ENCODE data around the gene STK25.

Gene STK25

DNA sequence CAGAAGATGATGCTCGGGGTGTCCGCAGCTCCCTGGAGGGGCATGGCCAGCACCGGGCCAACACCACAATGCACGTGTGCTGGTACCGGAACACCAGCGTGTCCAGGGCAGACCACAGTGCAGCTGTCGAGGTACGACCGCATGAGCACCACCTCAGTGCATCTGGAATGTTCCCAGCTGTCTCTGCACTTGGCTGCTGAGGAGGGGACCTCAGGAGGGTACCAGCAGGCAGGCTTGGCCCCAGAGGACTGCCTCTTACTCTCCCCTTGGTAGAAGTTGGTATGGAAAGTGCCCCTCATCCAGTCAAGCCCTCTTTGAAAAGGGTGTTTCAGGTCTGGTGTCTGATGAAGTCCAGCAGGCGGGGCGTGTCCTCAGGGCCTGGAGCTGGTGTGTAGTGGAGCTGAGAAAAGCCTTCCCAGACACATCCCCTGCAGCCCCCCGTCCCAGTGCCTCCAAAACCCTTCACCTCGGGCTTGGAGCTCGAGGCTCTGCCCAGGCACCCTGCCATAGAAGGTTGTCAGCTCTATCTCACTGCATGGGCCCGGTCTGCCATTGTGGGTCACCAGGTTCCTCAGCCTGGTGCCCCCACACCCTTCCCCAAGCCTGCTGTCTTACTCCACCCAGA, 16.7 kb downstream of the STK25 start:
- no CpG with 5 or more reads among the region's 15 CpGs for WGBS (ENCODE audit: insufficient coverage, insufficient read length)
- H3K36me3 ChIP-seq (ENCODE audit: control insufficient read depth, insufficient read depth, low read length): peaks cover 21% of the 10 kb centered on the region
- no peak for DNase-seq (ENCODE audit: low read depth, low spot score)
- H3K4me1 ChIP-seq (ENCODE audit: control insufficient read depth, insufficient read depth, low read length): no peaks in the 10 kb centered on the region
- H3K27ac ChIP-seq (ENCODE audit: low read length): no peak overlapping the region
- no peaks in the 10 kb centered on the region for H3K9me3 ChIP-seq (ENCODE audit: control insufficient read depth, insufficient read depth, low read length)
- no peak overlapping the region for H3K4me3 ChIP-seq (ENCODE audit: low read length)
- no peaks in the 10 kb centered on the region for H3K27me3 ChIP-seq (ENCODE audit: control insufficient read depth, insufficient read depth, low read length)

DNA sequence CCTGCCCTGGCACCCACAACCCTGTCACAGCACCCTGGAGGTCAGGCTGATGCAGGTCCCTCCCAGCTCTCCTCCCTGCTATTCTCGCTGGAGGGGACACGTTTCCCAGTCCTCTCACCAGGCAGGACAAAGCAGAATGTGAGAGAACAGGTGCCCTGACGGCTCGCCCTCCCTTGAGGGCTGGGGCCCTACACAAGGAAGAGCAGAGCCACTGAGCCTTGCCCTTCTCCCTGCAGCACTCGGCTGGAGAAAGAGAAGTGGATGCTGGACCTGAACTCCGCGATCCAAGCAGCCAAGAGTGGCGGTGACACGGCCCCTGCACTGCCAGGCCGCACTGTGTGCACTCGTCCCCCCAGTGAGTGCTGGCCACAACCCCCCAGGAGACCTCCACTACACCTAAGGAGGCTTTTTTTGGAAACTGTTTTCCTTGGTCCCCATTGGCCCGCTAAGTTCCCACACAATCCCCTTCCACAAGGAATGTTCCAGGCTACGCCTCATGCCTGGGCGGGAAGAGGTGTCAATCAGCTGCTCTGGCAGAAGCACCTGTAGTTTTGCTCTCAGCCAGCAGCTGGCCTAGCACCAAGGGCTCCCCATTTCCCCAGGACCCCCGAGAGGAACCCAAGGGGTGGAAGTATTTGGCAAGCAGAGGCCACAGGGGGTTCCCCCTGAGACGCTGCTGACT, 17.4 kb downstream of the STK25 start:
- WGBS (ENCODE audit: insufficient coverage, insufficient read length): no CpG with 5 or more reads among the region's 16 CpGs
- Histone ChIP-seq H3K27me3 (ENCODE audit: control insufficient read depth, insufficient read depth, low read length) (no peaks in the 10 kb centered on the region), H3K4me1 (ENCODE audit: control insufficient read depth, insufficient read depth, low read length) (no peaks in the 10 kb centered on the region), H3K4me3 (ENCODE audit: low read length) (no peak overlapping the region), H3K9me3 (ENCODE audit: control insufficient read depth, insufficient read depth, low read length) (no peaks in the 10 kb centered on the region), H3K27ac (ENCODE audit: low read length) (no peak overlapping the region), H3K36me3 (ENCODE audit: control insufficient read depth, insufficient read depth, low read length) (peaks cover 14% of the 10 kb centered on the region)
- DNase-seq (ENCODE audit: low read depth, low spot score): no peak

DNA sequence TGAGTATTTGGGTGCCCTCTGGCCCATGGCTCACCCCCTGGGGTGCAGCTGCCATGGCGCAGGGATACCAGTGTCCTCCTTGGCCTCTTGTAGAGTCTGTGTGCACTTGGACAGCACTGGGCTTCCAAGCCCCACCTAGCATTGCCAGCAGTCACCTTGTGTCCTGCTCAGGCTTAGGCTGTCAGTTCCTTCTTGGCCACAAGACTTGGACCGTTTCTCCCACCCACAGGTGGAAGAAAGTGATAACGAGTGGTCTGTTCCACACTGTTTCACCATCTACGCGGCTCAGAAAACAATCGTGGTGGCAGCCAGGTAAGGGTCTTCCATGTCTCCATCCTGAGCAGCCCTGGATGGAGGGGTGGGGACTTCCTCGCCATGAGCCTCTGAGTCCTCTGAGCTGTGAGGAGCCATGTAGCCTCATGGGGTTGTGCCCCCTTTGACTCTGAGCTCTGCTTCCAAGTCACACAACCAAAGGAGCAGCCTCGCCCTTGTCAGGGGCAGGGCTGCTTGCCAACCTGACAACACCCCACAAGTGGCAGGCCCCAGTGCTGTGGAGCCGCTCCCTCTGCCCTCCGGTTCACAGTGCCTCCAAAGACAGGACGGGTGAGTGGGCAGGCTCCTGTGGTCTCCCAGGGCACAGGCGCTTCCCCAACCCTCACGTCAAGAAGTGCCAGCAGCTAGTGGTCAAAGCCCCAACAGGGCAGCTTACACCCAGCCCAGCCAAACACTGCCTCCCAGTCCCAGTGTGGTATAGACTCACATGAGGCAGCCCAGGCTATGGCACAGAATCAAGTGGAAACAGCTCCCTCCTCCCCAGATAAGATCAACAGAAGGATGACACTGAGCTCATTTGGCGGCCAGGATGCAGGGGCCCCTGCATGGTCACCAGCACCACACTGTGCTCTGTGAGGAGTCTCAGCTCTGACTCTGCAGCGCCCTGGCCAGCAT, 18.4 kb downstream of the STK25 start:
- no peaks in the 10 kb centered on the region for H3K27me3 ChIP-seq (ENCODE audit: control insufficient read depth, insufficient read depth, low read length)
- no peak overlapping the region for H3K27ac ChIP-seq (ENCODE audit: low read length)
- H3K4me1 ChIP-seq (ENCODE audit: control insufficient read depth, insufficient read depth, low read length): no peaks in the 10 kb centered on the region
- H3K4me3 ChIP-seq (ENCODE audit: low read length): no peak overlapping the region
- peaks cover 6% of the 10 kb centered on the region for H3K36me3 ChIP-seq (ENCODE audit: control insufficient read depth, insufficient read depth, low read length)
- H3K9me3 ChIP-seq (ENCODE audit: control insufficient read depth, insufficient read depth, low read length): no peaks in the 10 kb centered on the region
- WGBS (ENCODE audit: insufficient coverage, insufficient read length): no CpG with 5 or more reads among the region's 15 CpGs
- DNase-seq (ENCODE audit: low read depth, low spot score): no peak

DNA sequence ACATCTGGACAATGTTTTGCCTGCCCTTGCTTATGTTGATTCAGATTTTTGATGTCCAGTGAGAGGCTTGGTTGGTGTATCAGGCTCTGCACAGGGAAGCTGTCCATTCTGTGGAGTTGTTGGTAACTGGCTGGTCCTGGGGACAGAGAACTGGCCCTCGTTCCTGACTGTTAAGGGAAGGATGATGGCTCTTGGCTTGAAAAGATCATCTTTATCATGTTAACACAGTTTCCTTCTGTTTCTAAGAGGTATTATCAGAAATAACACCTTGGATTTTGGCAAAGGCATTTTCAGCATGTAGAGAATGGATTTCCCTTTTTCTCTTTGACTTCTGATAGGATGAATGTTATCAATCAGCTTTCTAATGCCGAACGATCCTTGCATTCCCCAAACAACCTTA, 19.3 kb downstream of the STK25 start:
- H3K36me3 ChIP-seq (ENCODE audit: control insufficient read depth, insufficient read depth, low read length): no peaks in the 10 kb centered on the region; the same call in 1 of the 2 replicates
- DNase-seq (ENCODE audit: low read depth, low spot score): no peak
- no CpG with 5 or more reads among the region's 3 CpGs for WGBS (ENCODE audit: insufficient coverage, insufficient read length)

DNA sequence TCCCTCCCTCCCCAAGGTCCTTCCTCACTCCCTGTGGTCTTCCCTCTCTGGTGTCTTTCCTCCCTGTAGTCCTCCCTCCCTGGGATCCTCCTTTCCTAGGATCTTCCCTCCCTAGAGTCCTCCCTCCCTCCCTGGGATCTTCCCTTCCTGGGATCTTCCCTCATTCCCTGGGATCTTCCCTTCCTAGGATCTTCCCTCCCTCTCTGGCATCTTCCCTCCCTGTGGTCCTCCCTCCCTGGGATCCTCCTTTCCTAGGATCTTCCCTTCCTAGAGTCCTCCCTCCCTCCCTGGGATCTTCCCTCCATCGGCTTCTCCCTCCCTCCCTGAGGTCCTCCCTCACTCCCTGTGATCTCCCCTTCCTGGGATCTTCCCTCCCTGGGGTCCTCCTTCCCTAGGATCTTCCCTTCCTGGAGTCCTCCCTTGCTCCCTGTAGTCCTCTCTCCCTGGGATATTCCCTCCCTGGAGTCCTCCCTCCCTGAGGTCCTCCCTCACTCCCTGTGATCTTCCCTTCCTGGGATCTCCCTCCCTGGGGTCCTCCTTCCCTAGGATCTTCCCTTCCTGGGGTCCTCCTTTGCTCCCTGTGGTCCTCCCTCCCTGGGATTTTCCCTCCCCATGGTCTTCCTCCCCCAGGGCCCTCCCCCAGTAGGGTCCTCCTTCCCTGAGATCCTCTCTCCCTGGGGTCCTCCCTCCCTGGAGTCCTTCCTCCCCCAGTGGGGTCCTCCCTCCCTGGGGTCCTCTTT, 23.0 kb downstream of the STK25 start:
- H3K27ac ChIP-seq (ENCODE audit: low read length): no peak overlapping the region
- no CpG with 5 or more reads among the region's 1 CpG for WGBS (ENCODE audit: insufficient coverage, insufficient read length)
- no peaks in the 10 kb centered on the region for H3K9me3 ChIP-seq (ENCODE audit: control insufficient read depth, insufficient read depth, low read length)
- no peaks in the 10 kb centered on the region for H3K4me1 ChIP-seq (ENCODE audit: control insufficient read depth, insufficient read depth, low read length)
- H3K36me3 ChIP-seq (ENCODE audit: control insufficient read depth, insufficient read depth, low read length): no peaks in the 10 kb centered on the region
- no peak for DNase-seq (ENCODE audit: low read depth, low spot score)
- no peaks in the 10 kb centered on the region for H3K27me3 ChIP-seq (ENCODE audit: control insufficient read depth, insufficient read depth, low read length)
- no peak overlapping the region for H3K4me3 ChIP-seq (ENCODE audit: low read length)

More for the DNA sequence above, 19.3 kb downstream of the STK25 start:
- Histone ChIP-seq H3K4me1 (ENCODE audit: control insufficient read depth, insufficient read depth, low read length) (no peaks in the 10 kb centered on the region), H3K4me3 (ENCODE audit: low read length) (no peak overlapping the region), H3K9me3 (ENCODE audit: control insufficient read depth, insufficient read depth, low read length) (no peaks in the 10 kb centered on the region), H3K27me3 (ENCODE audit: control insufficient read depth, insufficient read depth, low read length) (no peaks in the 10 kb centered on the region), H3K27ac (ENCODE audit: low read length) (no peak overlapping the region)

DNA sequence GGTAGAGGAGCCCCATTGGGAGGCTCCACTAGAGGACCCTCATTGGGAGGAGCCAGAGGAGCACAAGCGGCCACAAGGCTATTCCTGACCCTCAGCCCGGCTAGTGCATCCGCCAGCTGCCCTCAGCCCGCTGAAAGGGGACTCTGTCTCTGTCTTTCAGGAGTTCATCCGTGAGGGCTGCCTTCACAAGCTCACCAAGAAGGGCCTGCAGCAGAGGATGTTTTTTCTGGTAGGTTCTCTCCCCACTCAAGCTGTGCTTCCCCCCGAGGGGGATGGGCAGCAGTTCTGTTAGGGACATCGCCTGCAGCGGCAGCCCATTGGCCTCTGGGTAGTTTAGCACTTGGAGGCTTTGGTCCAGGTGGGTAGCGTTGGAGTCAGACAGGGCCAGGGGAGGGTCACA, 25.1 kb downstream of the STK25 start:
- Histone ChIP-seq H3K9me3 (ENCODE audit: control insufficient read depth, insufficient read depth, low read length) (no peaks in the 10 kb centered on the region), H3K36me3 (ENCODE audit: control insufficient read depth, insufficient read depth, low read length) (no peaks in the 10 kb centered on the region), H3K4me3 (ENCODE audit: low read length) (no peak overlapping the region), H3K4me1 (ENCODE audit: control insufficient read depth, insufficient read depth, low read length) (no peaks in the 10 kb centered on the region), H3K27me3 (ENCODE audit: control insufficient read depth, insufficient read depth, low read length) (no peaks in the 10 kb centered on the region), H3K27ac (ENCODE audit: low read length) (no peak overlapping the region)
- WGBS (ENCODE audit: insufficient coverage, insufficient read length): no CpG with 5 or more reads among the region's 9 CpGs
- DNase-seq (ENCODE audit: low read depth, low spot score): no peak

DNA sequence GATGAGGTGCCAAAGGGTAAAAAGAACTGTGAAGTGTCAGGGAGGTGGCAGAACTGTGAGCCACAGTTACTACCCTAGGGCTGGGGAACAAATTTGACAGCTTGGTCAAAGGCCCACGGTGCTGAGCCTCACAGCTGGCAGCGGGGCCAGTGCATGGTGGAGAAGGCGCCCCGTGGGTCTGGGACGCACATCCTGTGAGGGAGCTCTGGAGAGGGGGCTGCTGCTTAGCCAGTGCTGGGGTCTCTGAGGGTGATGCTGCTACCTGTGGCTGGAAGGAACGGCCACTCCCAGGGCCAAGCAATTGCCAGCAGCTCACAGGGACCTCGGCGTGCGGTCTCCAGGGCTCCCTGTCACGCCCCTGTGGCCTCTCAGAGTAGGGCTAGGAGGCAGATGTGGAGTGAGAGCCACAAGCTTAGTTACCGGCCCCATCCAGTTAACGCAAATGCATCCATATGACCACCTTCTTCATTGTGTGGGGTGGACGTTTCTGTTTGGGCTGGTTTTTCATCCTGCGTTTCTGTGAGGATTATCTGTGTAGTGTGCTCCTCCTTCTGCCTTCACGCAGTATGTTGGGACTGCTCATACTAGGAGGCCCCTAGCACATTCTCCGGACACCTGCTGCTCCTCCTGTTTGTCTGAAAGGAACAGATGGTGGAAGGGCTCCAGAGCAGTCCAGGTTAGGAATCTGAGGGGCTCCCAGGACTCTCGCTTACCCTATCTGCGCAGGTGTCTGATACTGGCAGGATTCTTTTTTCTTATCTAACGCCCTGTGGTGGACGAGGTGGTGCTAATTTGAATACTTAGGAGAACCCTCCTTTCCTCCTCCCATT, 26.0 kb downstream of the STK25 start:
- Histone ChIP-seq H3K27ac (ENCODE audit: low read length) (no peak overlapping the region), H3K36me3 (ENCODE audit: control insufficient read depth, insufficient read depth, low read length) (no peaks in the 10 kb centered on the region), H3K4me3 (ENCODE audit: low read length) (no peak overlapping the region), H3K9me3 (ENCODE audit: control insufficient read depth, insufficient read depth, low read length) (no peaks in the 10 kb centered on the region), H3K4me1 (ENCODE audit: control insufficient read depth, insufficient read depth, low read length) (no peaks in the 10 kb centered on the region), H3K27me3 (ENCODE audit: control insufficient read depth, insufficient read depth, low read length) (no peaks in the 10 kb centered on the region)
- WGBS (ENCODE audit: insufficient coverage, insufficient read length): no CpG with 5 or more reads among the region's 20 CpGs
- no peak for DNase-seq (ENCODE audit: low read depth, low spot score)

DNA sequence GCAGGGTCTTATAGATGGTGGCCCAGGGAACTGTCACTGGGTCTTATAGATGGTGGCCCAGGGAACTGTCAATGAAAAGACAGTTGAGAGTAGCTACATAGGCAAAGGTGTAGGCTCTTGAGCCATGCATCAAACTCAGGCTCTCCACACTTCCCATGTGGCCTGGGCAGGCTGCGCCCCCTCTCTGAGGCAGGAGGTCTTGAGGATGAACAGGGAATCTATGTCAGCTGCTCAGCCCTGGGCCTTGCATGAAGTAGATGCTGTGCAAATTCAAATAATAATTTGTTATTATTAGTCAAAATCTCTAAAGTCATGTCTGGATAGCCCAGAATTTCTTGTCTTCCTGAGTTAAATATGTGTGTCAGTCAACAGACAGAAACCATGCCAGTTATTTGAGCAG, 26.7 kb downstream of the STK25 start:
- H3K27ac ChIP-seq (ENCODE audit: low read length): no peak overlapping the region
- no peak overlapping the region for H3K4me3 ChIP-seq (ENCODE audit: low read length)
- H3K36me3 ChIP-seq (ENCODE audit: control insufficient read depth, insufficient read depth, low read length): no peaks in the 10 kb centered on the region
- no peaks in the 10 kb centered on the region for H3K9me3 ChIP-seq (ENCODE audit: control insufficient read depth, insufficient read depth, low read length)
- WGBS (ENCODE audit: insufficient coverage, insufficient read length): no CpG with 5 or more reads among the region's 1 CpG
- no peaks in the 10 kb centered on the region for H3K27me3 ChIP-seq (ENCODE audit: control insufficient read depth, insufficient read depth, low read length)
- H3K4me1 ChIP-seq (ENCODE audit: control insufficient read depth, insufficient read depth, low read length): no peaks in the 10 kb centered on the region
- no peak for DNase-seq (ENCODE audit: low read depth, low spot score)

DNA sequence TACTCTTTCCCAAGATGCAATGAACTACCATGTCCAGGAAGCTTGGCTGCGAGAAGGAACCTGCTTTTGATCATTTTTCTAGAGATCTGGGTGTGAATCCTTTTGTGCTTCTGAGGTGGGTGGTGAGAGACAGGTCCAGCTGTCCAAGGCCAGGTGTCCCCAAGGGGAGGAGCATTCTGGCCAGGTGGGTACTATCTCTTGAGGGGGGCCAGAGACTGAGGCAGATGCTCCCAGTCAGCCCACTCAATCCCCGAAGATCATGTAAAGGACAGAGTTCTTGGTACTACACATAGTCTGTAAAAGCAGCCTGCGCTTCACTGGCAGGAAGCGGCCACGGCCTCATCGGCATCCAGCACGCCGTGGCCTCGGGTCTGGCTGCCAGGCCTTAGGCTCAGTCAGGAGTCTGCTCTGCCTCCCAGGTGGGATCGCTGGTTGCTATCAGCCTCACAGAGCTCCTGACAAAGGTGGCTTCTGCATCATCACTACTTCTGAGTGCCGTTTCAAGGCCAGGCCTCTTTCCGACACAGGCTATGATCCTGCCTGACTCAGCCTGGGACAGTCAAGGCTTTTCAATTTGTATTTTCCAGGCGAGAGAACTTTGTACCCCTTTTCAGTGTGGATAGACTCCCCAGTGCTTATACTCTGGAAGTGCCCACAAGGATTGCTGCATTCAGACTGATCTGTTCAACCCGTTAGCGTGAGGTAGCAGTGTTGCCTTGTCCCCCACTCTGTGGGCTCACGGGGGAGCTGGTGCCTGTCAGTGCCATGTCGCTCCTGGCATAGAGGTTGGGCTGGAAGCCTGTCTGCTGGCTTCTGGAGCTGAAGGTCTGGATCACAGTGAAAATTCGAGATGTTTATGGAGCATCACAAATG, 29.1 kb downstream of the STK25 start:
- no peaks in the 10 kb centered on the region for H3K4me1 ChIP-seq (ENCODE audit: control insufficient read depth, insufficient read depth, low read length)
- H3K4me3 ChIP-seq (ENCODE audit: low read length): no peak overlapping the region
- H3K9me3 ChIP-seq (ENCODE audit: control insufficient read depth, insufficient read depth, low read length): no peaks in the 10 kb centered on the region
- DNase-seq (ENCODE audit: low read depth, low spot score): no peak
- no peak overlapping the region for H3K27ac ChIP-seq (ENCODE audit: low read length)
- no peaks in the 10 kb centered on the region for H3K27me3 ChIP-seq (ENCODE audit: control insufficient read depth, insufficient read depth, low read length)
- WGBS (ENCODE audit: insufficient coverage, insufficient read length): no CpG with 5 or more reads among the region's 18 CpGs
- no peaks in the 10 kb centered on the region for H3K36me3 ChIP-seq (ENCODE audit: control insufficient read depth, insufficient read depth, low read length)

All from iPS DF 6.9 (cell line).